Adrenal gland (tissue), 5 donors: ENCODE data around the gene GID4.

ENCODE experiments used
- CTCF ChIP-seq, 6 experiments: fragments of 450-650 bp in 4 of 6; fragments of 200-600 bp in 2 of 6; sonication (generic) in 1 of 6; IDR thresholded peaks; 1 replicate in 5 of 6; 2 replicates in 1 of 6; pipeline versions ENCODE4 v1.5.1 to v1.8.0; 2016 to 2021; ENCODE audit warnings: antibody characterized with exemption in 6 of 6, mild to moderate bottlenecking in 2 of 6, moderate library complexity in 1 of 6
- POLR2A ChIP-seq, 2 donors: fragments of 450-650 bp; IDR thresholded peaks; one replicate each; pipeline ENCODE4 v1.6.1; 2017; ENCODE audit warnings: antibody characterized with exemption in 2 of 2, mild to moderate bottlenecking in 2 of 2, moderate library complexity in 1 of 2
- donor health status: DM: no; HTN: no; CAD: no.

GRCh38 chr17:18070861-18071340, 31.7 kb downstream of the GID4 start:
- TF ChIP-seq CTCF (IDR thresholded peaks at IDR 0.05) (no peak), POLR2A (IDR thresholded peaks at IDR 0.05) (no peak)
